Astrocyte of the spinal cord (primary cell): Measurements from ENCODE around the gene NACC2.

Experiments used
- DNase-seq: peaks from one replicate; pipeline ENCODE4 v3.0.0; 2011; ENCODE audit warnings: low read depth, low spot score
- H3K4me3 ChIP-seq: 2 replicates; pipeline ENCODE4 v1.5.1; 2011; ENCODE audit warnings: low read depth, mild to moderate bottlenecking, low read length, moderate library complexity
- CTCF ChIP-seq: IDR thresholded peaks from 2 replicates; pipeline ENCODE4 v1.5.1; 2012; ENCODE audit warnings: low read depth, mild to moderate bottlenecking, low read length, inconsistent platforms
- in situ Hi-C: cut with HindIII; loops from 2 replicates; pipeline ENCODE4 v1.10.0; 2017; ENCODE audit warnings: low sequenced_read_pairs

Gene NACC2

GRCh38 chr9:136088939-136089696 is 6.0 kb downstream of the NACC2 start:
- no peak overlapping the region for H3K4me3 ChIP-seq
- in situ Hi-C loops = no loop called here
- no peak for DNase-seq
- TF ChIP-seq CTCF = no peak

- no peak for DNase-seq
- no peak for TF ChIP-seq CTCF
- in situ Hi-C loops = no loop called here
- H3K4me3 ChIP-seq = no peak overlapping the region
Observed at GRCh38 chr9:136088481-136088938, 6.6 kb downstream of the NACC2 start.

- TF ChIP-seq CTCF = no peak
- H3K4me3 ChIP-seq = no peak overlapping the region
- in situ Hi-C loops = no loop called here
- DNase-seq = no peak
Observed at GRCh38 chr9:136087741-136088480, 7.2 kb downstream of the NACC2 start.

- H3K4me3 ChIP-seq = no peak overlapping the region
- DNase-seq = no peak
- in situ Hi-C loops = no loop called here
- no peak for TF ChIP-seq CTCF
Observed at GRCh38 chr9:136086951-136087740, 7.9 kb downstream of the NACC2 start.

- no peak for DNase-seq
- no peak overlapping the region for H3K4me3 ChIP-seq
- in situ Hi-C loops = no loop called here
- TF ChIP-seq CTCF = no peak
Observed at GRCh38 chr9:136086213-136086881, 8.7 kb downstream of the NACC2 start.

- in situ Hi-C loops = no loop called here
- TF ChIP-seq CTCF = no peak
- H3K4me3 ChIP-seq = no peak overlapping the region
- no peak for DNase-seq
Observed at GRCh38 chr9:136085815-136086212, 9.3 kb downstream of the NACC2 start.
